OCI-LY3 (cell line): ENCODE results near the gene CCDC178.

ENCODE experiments used
- EZH2phosphoT487 ChIP-seq: fragments of 200-600 bp; shearing (Covaris generic); IDR thresholded peaks from 2 replicates; pipeline ENCODE4 v1.6.1; 2018; ENCODE audit warnings: antibody characterized with exemption, mixed run types, low read depth
- TF ChIP-seq, protein P1 (sequence below): fragments of 200-600, 300-600 bp; sonication (generic); IDR thresholded peaks from 2 replicates; pipeline ENCODE4 v1.5.1; 2014; ENCODE audit warnings: antibody characterized with exemption, low read length, low read depth

- TF ChIP-seq, protein P1, sequence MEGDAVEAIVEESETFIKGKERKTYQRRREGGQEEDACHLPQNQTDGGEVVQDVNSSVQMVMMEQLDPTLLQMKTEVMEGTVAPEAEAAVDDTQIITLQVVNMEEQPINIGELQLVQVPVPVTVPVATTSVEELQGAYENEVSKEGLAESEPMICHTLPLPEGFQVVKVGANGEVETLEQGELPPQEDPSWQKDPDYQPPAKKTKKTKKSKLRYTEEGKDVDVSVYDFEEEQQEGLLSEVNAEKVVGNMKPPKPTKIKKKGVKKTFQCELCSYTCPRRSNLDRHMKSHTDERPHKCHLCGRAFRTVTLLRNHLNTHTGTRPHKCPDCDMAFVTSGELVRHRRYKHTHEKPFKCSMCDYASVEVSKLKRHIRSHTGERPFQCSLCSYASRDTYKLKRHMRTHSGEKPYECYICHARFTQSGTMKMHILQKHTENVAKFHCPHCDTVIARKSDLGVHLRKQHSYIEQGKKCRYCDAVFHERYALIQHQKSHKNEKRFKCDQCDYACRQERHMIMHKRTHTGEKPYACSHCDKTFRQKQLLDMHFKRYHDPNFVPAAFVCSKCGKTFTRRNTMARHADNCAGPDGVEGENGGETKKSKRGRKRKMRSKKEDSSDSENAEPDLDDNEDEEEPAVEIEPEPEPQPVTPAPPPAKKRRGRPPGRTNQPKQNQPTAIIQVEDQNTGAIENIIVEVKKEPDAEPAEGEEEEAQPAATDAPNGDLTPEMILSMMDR, result no peak
- no peak for TF ChIP-seq EZH2phosphoT487
Measured at GRCh38 chr18:33270297-33270696, 170.2 kb downstream of the CCDC178 start.
